CD4-positive, CD25-positive, alpha-beta regulatory T cell (primary cell): Measurements from ENCODE around the gene ELOB. TPM values are rescaled to one million over a fixed set of nuclear protein-coding genes. Genes with fewer than 3 reads are reported as not detected.
A peak's percentile ranks its signal among the peaks of the same experiment; 100 is the strongest.

Experiments
- ATAC-seq, 2 donors: fragments of 150-1000 bp; cut with Tn5 transposase; one replicate each; pipeline ENCODE4 v1.10.0; 2021; ENCODE audit warnings: low read depth in 2 of 2, moderate number of reproducible peaks in 2 of 2, moderate library complexity in 1 of 2
- DNase-seq, 3 donors: peaks; one replicate each; pipeline versions ENCODE4 v3.0.0 to v3.0.0-alpha.2; 2012 to 2022; ENCODE audit warnings: mixed read lengths in 1 of 3
- H3K27ac ChIP-seq: one replicate; pipeline ENCODE4 v1.7.0; 2013; ENCODE audit warnings: mild to moderate bottlenecking, low read length; ENCODE audit not compliant: insufficient read depth, poor library complexity, severe bottlenecking
- H3K27me3 ChIP-seq: one replicate; pipeline ENCODE4 v1.7.0; 2013; ENCODE audit warnings: low read length; ENCODE audit not compliant: control insufficient read depth, insufficient read depth
- H3K36me3 ChIP-seq: one replicate; pipeline ENCODE4 v1.7.0; 2013; ENCODE audit warnings: mild to moderate bottlenecking, low read length, moderate library complexity; ENCODE audit not compliant: control insufficient read depth, insufficient read depth
- H3K4me1 ChIP-seq: 2 replicates; pipeline ENCODE4 v1.7.0; 2013; ENCODE audit warnings: mild to moderate bottlenecking, low read length; ENCODE audit not compliant: insufficient read depth, control insufficient read depth, poor library complexity, severe bottlenecking
- H3K4me3 ChIP-seq: one replicate; pipeline ENCODE4 v1.7.0; 2013; ENCODE audit warnings: low read depth, mild to moderate bottlenecking, low read length, moderate library complexity
- H3K9me3 ChIP-seq, 2 experiments: 1 replicate in 1 of 2; 2 replicates in 1 of 2; pipeline ENCODE4 v1.7.0; 2013; ENCODE audit warnings: low read length in 2 of 2, mild to moderate bottlenecking in 1 of 2, moderate library complexity in 1 of 2; ENCODE audit not compliant: control insufficient read depth in 2 of 2
- H3K27ac Mint-ChIP-seq, 3 donors: one replicate each; pipeline ENCODE4 v1.8.0; 2020 to 2022; ENCODE audit warnings: mild to moderate bottlenecking in 3 of 3, mixed read lengths in 3 of 3, moderate library complexity in 2 of 3
- H3K27me3 Mint-ChIP-seq: one replicate; pipeline ENCODE4 v1.8.0; 2022; ENCODE audit warnings: mild to moderate bottlenecking, mixed read lengths
- H3K36me3 Mint-ChIP-seq: one replicate; pipeline ENCODE4 v1.8.0; 2020; ENCODE audit warnings: mixed read lengths
- H3K4me1 Mint-ChIP-seq, 4 donors: one replicate each; pipeline ENCODE4 v1.8.0; 2020 to 2022; ENCODE audit warnings: mixed read lengths in 4 of 4, mild to moderate bottlenecking in 1 of 4
- H3K4me3 Mint-ChIP-seq, 4 donors: one replicate each; pipeline ENCODE4 v1.8.0; 2020 to 2022; ENCODE audit warnings: mild to moderate bottlenecking in 4 of 4, mixed read lengths in 4 of 4, moderate library complexity in 3 of 4
- H3K9me3 Mint-ChIP-seq, 7 donors: one replicate each; pipeline ENCODE4 v1.8.0; 2020 to 2022; ENCODE audit warnings: mixed read lengths in 7 of 7, mild to moderate bottlenecking in 3 of 7, moderate library complexity in 2 of 7
- polyA plus RNA-seq, 4 donors: library from polyadenylated mRNA; unstranded; fragments of 300-500 nt; fragmentation: Illumina TruSeq; gene quantifications; one replicate each; pipeline ENCODE4 v1.2.3, GENCODE V29; 2021
- total RNA-seq: library from RNA; stranded (reverse); gene quantifications from one replicate; pipeline ENCODE4 v1.2.3, GENCODE V29; 2022

Gene ELOB
- total and polyA plus RNA-seq, 5 donors from 2014 or later, result 96.5 to 359 (median 273) TPM

- Histone ChIP-seq H3K27ac (no peak overlapping the region), H3K9me3 (no peaks in the 10 kb centered on the region), H3K36me3 (no peaks in the 10 kb centered on the region), H3K4me3 (no peak overlapping the region), H3K4me1 (no peaks in the 10 kb centered on the region), H3K27me3 (no peaks in the 10 kb centered on the region)
- ATAC-seq (no peak), DNase-seq (no peak)
- Mint-ChIP-seq H3K27ac (no peak overlapping the region), H3K9me3 (peaks cover 0 to 3% (median 0%) of the 10 kb centered on the region in 7 donors), H3K4me1 (no peaks in the 10 kb centered on the region), H3K36me3 (no peaks in the 10 kb centered on the region), H3K27me3 (peaks cover 51% of the 10 kb centered on the region), H3K4me3 (no peak overlapping the region)
These were observed 15.9 kb upstream of the ELOB start for GRCh38 chr16:2792940-2793339.

- H3K9me3 Mint-ChIP-seq, result peaks cover 0 to 3% (median 0%) of the 10 kb centered on the region in 7 donors
- no peaks in the 10 kb centered on the region for H3K9me3 ChIP-seq
- H3K36me3 Mint-ChIP-seq, result no peaks in the 10 kb centered on the region
- H3K27me3 Mint-ChIP-seq, result peaks cover 52% of the 10 kb centered on the region
- H3K27me3 ChIP-seq, result no peaks in the 10 kb centered on the region
- ATAC-seq (no peak), DNase-seq (no peak)
- peaks cover 0 to 2% (median 0%) of the 10 kb centered on the region in 4 donors for H3K4me1 Mint-ChIP-seq
- no peaks in the 10 kb centered on the region for H3K36me3 ChIP-seq
- H3K4me3 Mint-ChIP-seq, result no peak overlapping the region
- H3K27ac Mint-ChIP-seq, result no peak overlapping the region
- H3K27ac ChIP-seq, result no peak overlapping the region
- no peaks in the 10 kb centered on the region for H3K4me1 ChIP-seq
- H3K4me3 ChIP-seq, result no peak overlapping the region
These were observed 14.1 kb upstream of the ELOB start for GRCh38 chr16:2791174-2791573.

- Histone ChIP-seq H3K27ac (no peak overlapping the region), H3K4me3 (no peak overlapping the region), H3K4me1 (peaks cover 5% of the 10 kb centered on the region), H3K9me3 (no peaks in the 10 kb centered on the region), H3K36me3 (no peaks in the 10 kb centered on the region), H3K27me3 (no peaks in the 10 kb centered on the region)
- DNase-seq (no peak), ATAC-seq (no peak)
- Mint-ChIP-seq H3K27ac (no peak overlapping the region), H3K4me3 (peak overlapping the region in 1 of 4 donors; percentile 54), H3K4me1 (peaks cover 0 to 7% (median 0%) of the 10 kb centered on the region in 4 donors), H3K9me3 (peaks cover 0 to 3% (median 0%) of the 10 kb centered on the region in 7 donors), H3K27me3 (peaks cover 50% of the 10 kb centered on the region), H3K36me3 (no peaks in the 10 kb centered on the region)
These were observed 13.6 kb upstream of the ELOB start for GRCh38 chr16:2790631-2791030.

GRCh38 chr16:2787961-2788360 is 10.9 kb upstream of the ELOB start:
- ATAC-seq, result no peak
- Mint-ChIP-seq H3K36me3 (no peaks in the 10 kb centered on the region), H3K27me3 (peaks cover 41% of the 10 kb centered on the region), H3K4me3 (peak overlapping the region in 1 of 4 donors; percentile 74), H3K4me1 (peaks cover 0 to 15% (median 0%) of the 10 kb centered on the region in 4 donors), H3K9me3 (peaks cover 0 to 3% (median 0%) of the 10 kb centered on the region in 7 donors), H3K27ac (no peak overlapping the region)
- no peaks in the 10 kb centered on the region for H3K9me3 ChIP-seq
- no peaks in the 10 kb centered on the region for H3K27me3 ChIP-seq
- no peaks in the 10 kb centered on the region for H3K36me3 ChIP-seq
- DNase-seq, result no peak
- H3K27ac ChIP-seq, result no peak overlapping the region
- peaks cover 11% of the 10 kb centered on the region for H3K4me1 ChIP-seq
- no peak overlapping the region for H3K4me3 ChIP-seq

GRCh38 chr16:2787406-2787805 is 10.3 kb upstream of the ELOB start, which contains the start of gene PRSS33:
TSS of gene PRSS33 (minus strand) at chr16:2787560. CDS start at chr16:2786547, 1,013 bp downstream.
- H3K27ac ChIP-seq, result no peak within 1 kb of the TSS
- no peaks in the 10 kb centered on the region for H3K36me3 ChIP-seq
- Mint-ChIP-seq H3K27ac (no peak within 1 kb of the TSS), H3K36me3 (no peaks in the 10 kb centered on the region), H3K4me3 (peak within 1 kb of the TSS in 2 of 4 donors; percentile 56 to 74), H3K4me1 (peaks cover 0 to 15% (median 0%) of the 10 kb centered on the region in 4 donors), H3K9me3 (peaks cover 0 to 3% (median 0%) of the 10 kb centered on the region in 7 donors), H3K27me3 (peaks cover 41% of the 10 kb centered on the region)
- ATAC-seq (no peak), DNase-seq (no peak)
- no peaks in the 10 kb centered on the region for H3K9me3 ChIP-seq
- no peak within 1 kb of the TSS for H3K4me3 ChIP-seq
- no peaks in the 10 kb centered on the region for H3K27me3 ChIP-seq
- peaks cover 11% of the 10 kb centered on the region for H3K4me1 ChIP-seq

GRCh38 chr16:2786826-2787151 is 9.7 kb upstream of the ELOB start:
- Mint-ChIP-seq H3K4me1 (peaks cover 0 to 15% (median 0%) of the 10 kb centered on the region in 4 donors), H3K4me3 (no peak overlapping the region), H3K27ac (no peak overlapping the region), H3K27me3 (peaks cover 41% of the 10 kb centered on the region), H3K9me3 (peaks cover 0 to 3% (median 0%) of the 10 kb centered on the region in 7 donors), H3K36me3 (no peaks in the 10 kb centered on the region)
- Histone ChIP-seq H3K36me3 (no peaks in the 10 kb centered on the region), H3K4me1 (peaks cover 11% of the 10 kb centered on the region), H3K4me3 (no peak overlapping the region), H3K9me3 (no peaks in the 10 kb centered on the region), H3K27me3 (no peaks in the 10 kb centered on the region), H3K27ac (no peak overlapping the region)
- DNase-seq (no peak), ATAC-seq (no peak)

GRCh38 chr16:2786061-2786825 is 9.2 kb upstream of the ELOB start:
- Mint-ChIP-seq H3K36me3 (no peaks in the 10 kb centered on the region), H3K27ac (no peak overlapping the region), H3K9me3 (peaks cover 0 to 3% (median 0%) of the 10 kb centered on the region in 7 donors), H3K4me3 (peak overlapping the region in 3 of 4 donors; percentile 21 to 66 (median 56)), H3K27me3 (peaks cover 38% of the 10 kb centered on the region), H3K4me1 (peaks cover 0 to 15% (median 0%) of the 10 kb centered on the region in 4 donors)
- Histone ChIP-seq H3K9me3 (no peaks in the 10 kb centered on the region), H3K27me3 (no peaks in the 10 kb centered on the region), H3K36me3 (no peaks in the 10 kb centered on the region), H3K4me3 (no peak overlapping the region), H3K27ac (no peak overlapping the region), H3K4me1 (peaks cover 11% of the 10 kb centered on the region)
- DNase-seq, result no peak
- ATAC-seq, result no peak
